Neural progenitor cell (in vitro differentiated cells): ENCODE data around the gene GAS6. TPM values are rescaled to one million over a fixed set of nuclear protein-coding genes. Genes with fewer than 3 reads are reported as not detected.
A peak's percentile ranks its signal among the peaks of the same experiment; 100 is the strongest.

Source experiments
- DNase-seq: peaks from one replicate; pipeline ENCODE4 v3.0.0-alpha.2; 2016; ENCODE audit warnings: low spot score
- H2AFZ ChIP-seq: fragments of 200-600 bp; sonication (generic); replicated peaks from 2 replicates; pipeline ENCODE4 v1.6.1; 2016; ENCODE audit warnings: antibody characterized with exemption
- H3F3A ChIP-seq: fragments of 200-600 bp; sonication (generic); 2 replicates; pipeline ENCODE4 v1.6.1; 2016; ENCODE audit warnings: antibody characterized with exemption, low read depth
- H3K27ac ChIP-seq: fragments of 200-600 bp; sonication (generic); 2 replicates; pipeline ENCODE4 v1.5.1; 2016; ENCODE audit warnings: mild to moderate bottlenecking
- H3K27me3 ChIP-seq: fragments of 200-600 bp; sonication (generic); 2 replicates; pipeline ENCODE4 v1.6.1; 2016; ENCODE audit warnings: mild to moderate bottlenecking, moderate library complexity
- H3K36me3 ChIP-seq: fragments of 200-600 bp; sonication (generic); 2 replicates; pipeline ENCODE4 v1.5.1; 2016
- H3K4me1 ChIP-seq: fragments of 200-600 bp; sonication (generic); 2 replicates; pipeline ENCODE4 v1.6.1; 2016; ENCODE audit warnings: mixed run types
- H3K4me2 ChIP-seq: fragments of 200-600 bp; sonication (generic); 2 replicates; pipeline ENCODE4 v1.6.1; 2016
- H3K4me3 ChIP-seq: fragments of 200-600 bp; sonication (generic); 2 replicates; pipeline ENCODE4 v1.5.1; 2016
- H3K79me2 ChIP-seq: fragments of 200-600 bp; sonication (generic); 2 replicates; pipeline ENCODE4 v1.6.1; 2016; ENCODE audit warnings: low read depth
- H3K9ac ChIP-seq: fragments of 200-600 bp; sonication (generic); 2 replicates; pipeline ENCODE4 v1.6.1; 2016
- H3K9me3 ChIP-seq: fragments of 200-600 bp; sonication (generic); 2 replicates; pipeline ENCODE4 v1.5.1; 2016; ENCODE audit warnings: low read depth
- H4K20me1 ChIP-seq: fragments of 200-600 bp; sonication (generic); 2 replicates; pipeline ENCODE4 v1.6.1; 2016; ENCODE audit warnings: low read depth
- H3K27ac Mint-ChIP-seq: 3 replicates; pipeline ENCODE4 v1.8.0; 2021; ENCODE audit warnings: mixed read lengths
- H3K27me3 Mint-ChIP-seq: 2 replicates; pipeline ENCODE4 v1.8.0; 2022; ENCODE audit warnings: low read depth, mild to moderate bottlenecking, inconsistent platforms, moderate library complexity, mixed read lengths; ENCODE audit not compliant: insufficient read depth
- H3K36me3 Mint-ChIP-seq: 3 replicates; pipeline ENCODE4 v1.8.0; 2021; ENCODE audit warnings: mixed read lengths
- H3K4me1 Mint-ChIP-seq: 3 replicates; pipeline ENCODE4 v1.8.0; 2021; ENCODE audit warnings: mixed read lengths
- H3K4me3 Mint-ChIP-seq: 3 replicates; pipeline ENCODE4 v1.8.0; 2021; ENCODE audit warnings: mild to moderate bottlenecking, moderate library complexity, mixed read lengths
- H3K9me3 Mint-ChIP-seq: 3 replicates; pipeline ENCODE4 v1.8.0; 2020; ENCODE audit warnings: mixed read lengths
- CTCF ChIP-seq: fragments of 200-600 bp; sonication (generic); IDR thresholded peaks from 2 replicates; pipeline ENCODE4 v1.5.1; 2017; ENCODE audit warnings: antibody characterized with exemption, mild to moderate bottlenecking
- EZH2 ChIP-seq: fragments of 200-600 bp; sonication (generic); IDR thresholded peaks from 2 replicates; pipeline ENCODE4 v1.6.1; 2017; ENCODE audit warnings: antibody characterized with exemption, mild to moderate bottlenecking, moderate library complexity
- EZH2phosphoT487 ChIP-seq: fragments of 200-600 bp; sonication (generic); IDR thresholded peaks from 2 replicates; pipeline ENCODE4 v1.6.1; 2017; ENCODE audit warnings: antibody characterized with exemption
- total RNA-seq: library from RNA; depleted of rRNA; stranded (reverse); fragments of >200 nt; gene quantifications from 2 replicates; pipeline ENCODE4 v1.2.3, GENCODE V29; 2015; ENCODE audit warnings: low replicate concordance

GAS6 gene
- total RNA-seq, 1 donor from 2014 or later, result 12.8 TPM

DNA sequence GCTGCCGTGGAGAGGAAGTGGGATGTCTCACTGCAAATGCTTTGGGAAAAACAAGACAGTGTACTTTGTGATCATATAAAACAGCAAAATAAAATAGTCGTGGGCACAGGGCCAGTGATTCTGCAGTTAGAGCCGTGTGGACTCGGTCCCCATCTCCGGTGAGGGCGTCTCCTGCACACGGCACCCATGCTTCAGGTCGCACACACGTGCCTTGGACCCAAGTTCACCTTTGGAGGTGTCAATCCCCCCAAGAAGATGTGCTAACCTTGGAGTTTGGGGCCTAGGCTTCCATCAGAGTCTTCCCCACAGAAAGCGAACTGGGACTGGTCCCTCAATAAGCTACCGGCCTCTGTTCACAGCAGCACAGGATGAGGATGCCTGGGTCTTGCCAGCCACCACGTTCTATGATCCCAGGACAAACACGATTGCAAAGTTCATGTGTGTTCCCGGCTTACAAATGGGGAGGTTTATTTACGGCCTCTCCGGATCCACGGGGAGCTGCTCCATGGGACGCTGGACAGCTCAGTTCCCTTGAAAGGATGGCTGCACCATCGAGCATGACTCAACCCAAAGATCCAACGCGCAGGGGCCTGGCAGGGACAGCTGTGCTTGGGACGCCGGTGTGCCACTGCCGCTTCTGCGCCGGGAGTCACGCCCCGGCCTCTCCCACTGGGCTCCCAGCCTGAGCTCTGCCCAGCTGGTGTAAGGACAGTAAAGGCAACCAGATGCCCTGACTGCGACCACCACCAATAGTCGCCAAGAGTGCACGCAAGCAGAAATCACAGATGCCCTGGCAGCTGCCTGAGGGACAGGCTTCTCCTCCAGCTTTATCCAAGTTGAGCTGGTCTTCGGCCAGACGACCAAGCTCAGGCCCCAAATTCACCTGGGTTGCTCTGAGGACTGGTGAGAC is 8.6 kb downstream of the GAS6 start:
- peaks cover 35% of the 10 kb centered on the region for H3F3A ChIP-seq
- H3K9me3 ChIP-seq, result no peaks in the 10 kb centered on the region
- Mint-ChIP-seq H3K27ac (no peak overlapping the region), H3K4me3 (no peak overlapping the region), H3K36me3 (peaks cover 6% of the 10 kb centered on the region), H3K27me3 (peaks cover 14% of the 10 kb centered on the region), H3K9me3 (peaks cover 3% of the 10 kb centered on the region), H3K4me1 (peaks cover 53% of the 10 kb centered on the region)
- H3K79me2 ChIP-seq, result peaks cover 35% of the 10 kb centered on the region
- no peak overlapping the region for H2AFZ ChIP-seq
- H3K4me1 ChIP-seq, result peaks cover 27% of the 10 kb centered on the region
- H3K4me3 ChIP-seq, result no peak overlapping the region
- H4K20me1 ChIP-seq, result peaks cover 10% of the 10 kb centered on the region
- H3K4me2 ChIP-seq, result no peak overlapping the region
- no peaks in the 10 kb centered on the region for H3K27me3 ChIP-seq
- H3K27ac ChIP-seq, result no peak overlapping the region
- no peak for TF ChIP-seq EZH2phosphoT487
- TF ChIP-seq CTCF, result no peak
- TF ChIP-seq EZH2, result no peak
- no peaks in the 10 kb centered on the region for H3K36me3 ChIP-seq
- no peak for DNase-seq
- H3K9ac ChIP-seq, result no peak overlapping the region

DNA sequence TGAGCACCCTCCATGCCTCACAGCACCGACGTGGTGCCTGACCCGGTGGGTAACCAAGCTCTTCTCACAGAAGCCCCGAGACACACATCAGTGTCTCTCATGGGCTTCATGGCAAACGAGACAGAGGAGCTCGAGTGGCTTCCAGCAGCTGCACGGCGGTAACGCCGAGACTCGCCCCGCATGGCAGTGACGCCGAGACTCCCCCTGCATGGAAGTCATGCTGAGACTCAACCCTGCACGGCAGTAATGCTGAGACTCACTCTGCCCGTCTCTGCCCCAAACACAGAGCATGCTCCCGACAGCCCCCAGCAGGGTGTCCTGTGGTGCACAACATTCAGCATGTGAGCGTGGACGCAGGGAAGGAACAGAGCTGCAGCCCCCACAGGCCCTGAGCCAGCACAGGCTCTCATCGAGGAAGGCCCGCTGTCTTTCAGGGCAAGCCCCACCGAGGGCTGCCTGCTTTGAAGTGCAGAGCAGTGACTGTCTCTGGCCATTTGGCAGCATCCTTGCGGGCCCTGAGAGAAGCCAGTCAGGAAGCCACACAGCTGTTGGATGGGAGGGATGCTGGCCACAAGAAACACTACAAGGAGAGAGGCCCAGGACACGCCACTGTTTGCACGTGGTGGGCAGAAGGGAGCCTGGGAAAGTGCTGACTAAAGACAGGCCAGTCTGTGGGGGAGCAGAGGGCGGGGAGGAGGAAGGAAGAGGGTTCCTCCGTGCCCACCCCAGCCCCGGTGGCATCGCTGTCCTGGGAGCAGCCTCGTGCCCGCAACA is 9.5 kb downstream of the GAS6 start:
- Histone ChIP-seq H3K36me3 (no peaks in the 10 kb centered on the region), H3K27ac (no peak overlapping the region), H3K79me2 (peaks cover 35% of the 10 kb centered on the region), H3K27me3 (no peaks in the 10 kb centered on the region), H3K4me2 (peak overlapping the region; percentile 32), H3K4me3 (no peak overlapping the region), H2AFZ (no peak overlapping the region), H4K20me1 (peaks cover 10% of the 10 kb centered on the region), H3K4me1 (peaks cover 19% of the 10 kb centered on the region), H3K9me3 (no peaks in the 10 kb centered on the region), H3F3A (peaks cover 27% of the 10 kb centered on the region), H3K9ac (no peak overlapping the region)
- Mint-ChIP-seq H3K9me3 (peaks cover 3% of the 10 kb centered on the region), H3K4me1 (peaks cover 45% of the 10 kb centered on the region), H3K27me3 (peaks cover 11% of the 10 kb centered on the region), H3K36me3 (peaks cover 4% of the 10 kb centered on the region), H3K4me3 (no peak overlapping the region), H3K27ac (no peak overlapping the region)
- no peak for TF ChIP-seq EZH2phosphoT487
- no peak for TF ChIP-seq CTCF
- no peak for TF ChIP-seq EZH2
- DNase-seq, result no peak

- Histone ChIP-seq H4K20me1 (peaks cover 10% of the 10 kb centered on the region), H3K79me2 (peaks cover 27% of the 10 kb centered on the region), H3K9ac (no peak overlapping the region), H3K36me3 (no peaks in the 10 kb centered on the region), H3F3A (peaks cover 20% of the 10 kb centered on the region), H3K27me3 (no peaks in the 10 kb centered on the region), H2AFZ (no peak overlapping the region), H3K9me3 (no peaks in the 10 kb centered on the region), H3K27ac (no peak overlapping the region), H3K4me1 (peaks cover 17% of the 10 kb centered on the region), H3K4me2 (no peak overlapping the region), H3K4me3 (no peak overlapping the region)
- Mint-ChIP-seq H3K4me1 (peaks cover 43% of the 10 kb centered on the region), H3K27me3 (peaks cover 6% of the 10 kb centered on the region), H3K4me3 (peak overlapping the region; percentile 14), H3K27ac (peak overlapping the region; percentile 54), H3K36me3 (peaks cover 3% of the 10 kb centered on the region), H3K9me3 (peaks cover 3% of the 10 kb centered on the region)
- no peak for TF ChIP-seq CTCF
- no peak for TF ChIP-seq EZH2phosphoT487
- DNase-seq, result no peak
These were observed 10.2 kb downstream of the GAS6 start for GRCh38 chr13:113853518-113854237.
